COLO668 (cell line): ENCODE results near the gene ZNF385B.

Experiments used
- DNase-seq: peaks from one replicate; lab custom pipeline; 2025; ENCODE audit not compliant: unreplicated experiment; lab: John Stamatoyannopoulos, UW

Gene ZNF385B

GRCh38 chr2:179556425-179556824, 305.0 kb downstream of the ZNF385B start:
- no peak for DNase-seq

GRCh38 chr2:179555691-179556283, 305.6 kb downstream of the ZNF385B start:
- DNase-seq = no peak

GRCh38 chr2:179554639-179555386, 306.6 kb downstream of the ZNF385B start:
- no peak for DNase-seq

- no peak for DNase-seq
These were observed 308.0 kb downstream of the ZNF385B start for GRCh38 chr2:179553382-179553781.

- no peak for DNase-seq
These were observed 309.8 kb downstream of the ZNF385B start for GRCh38 chr2:179551539-179552045.

- DNase-seq = no peak
These were observed 310.6 kb downstream of the ZNF385B start for GRCh38 chr2:179550849-179551248.

GRCh38 chr2:179550214-179550613, 311.2 kb downstream of the ZNF385B start:
- no peak for DNase-seq

GRCh38 chr2:179546656-179547055, 314.8 kb downstream of the ZNF385B start:
- DNase-seq = no peak

GRCh38 chr2:179545024-179545423, 316.4 kb downstream of the ZNF385B start:
- DNase-seq = no peak

- no peak for DNase-seq
These were observed 318.0 kb downstream of the ZNF385B start for GRCh38 chr2:179543361-179543901.

- DNase-seq = no peak
These were observed 319.8 kb downstream of the ZNF385B start for GRCh38 chr2:179541586-179541985.

- DNase-seq = no peak
These were observed 322.3 kb downstream of the ZNF385B start for GRCh38 chr2:179539124-179539511.

GRCh38 chr2:179538406-179539123, 322.8 kb downstream of the ZNF385B start:
- DNase-seq = no peak

GRCh38 chr2:179536185-179536584, 325.2 kb downstream of the ZNF385B start:
- DNase-seq = no peak

- DNase-seq = no peak
These were observed 327.5 kb downstream of the ZNF385B start for GRCh38 chr2:179533875-179534274.

- DNase-seq = no peak
These were observed 328.5 kb downstream of the ZNF385B start for GRCh38 chr2:179532863-179533278.

- no peak for DNase-seq
These were observed 332.8 kb downstream of the ZNF385B start for GRCh38 chr2:179528576-179529069.

- DNase-seq = no peak
These were observed 336.1 kb downstream of the ZNF385B start for GRCh38 chr2:179525340-179525739.

GRCh38 chr2:179524809-179525339, 336.5 kb downstream of the ZNF385B start:
- DNase-seq = no peak

GRCh38 chr2:179521944-179522343, 339.5 kb downstream of the ZNF385B start:
- no peak for DNase-seq

GRCh38 chr2:179518830-179519229, 342.6 kb downstream of the ZNF385B start:
- DNase-seq = no peak
